ENCODE measurements around the gene CNTN1.

The CNTN1 gene

DNA sequence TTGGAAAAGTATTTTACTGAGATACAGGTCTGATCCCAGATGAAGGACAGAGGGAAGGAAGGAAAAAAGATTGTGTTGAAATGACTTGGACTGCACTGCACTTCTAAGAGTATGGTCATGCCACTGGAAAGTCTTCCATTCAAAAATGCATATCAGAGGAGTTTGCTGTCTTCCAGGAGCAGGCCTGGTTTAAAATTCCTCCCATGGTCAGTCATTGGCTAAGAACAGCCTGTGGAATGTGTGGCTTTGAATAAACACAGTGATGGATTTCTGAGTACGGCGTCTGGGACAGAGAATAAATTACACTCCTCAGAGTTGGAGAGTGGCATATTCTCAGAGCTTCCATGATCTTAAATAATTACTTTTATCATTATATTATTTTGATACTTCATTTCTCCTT is 250.1 kb downstream of the CNTN1 start:
- TF ChIP-seq SIN3A (IDR thresholded peaks at IDR 0.05; ENCODE audit: borderline replicate concordance, insufficient read depth, low read length) (no peak), FOXP2 (optimal IDR thresholded peaks at IDR 0.05; ENCODE audit: borderline replicate concordance, extremely low read depth, extremely low read length, insufficient read depth) (no peak), POLR2AphosphoS5 (IDR thresholded peaks at IDR 0.05; ENCODE audit: low read depth, low read length) (no peak), TAF1 (IDR thresholded peaks at IDR 0.05; ENCODE audit: borderline replicate concordance, insufficient read depth, low read length) (no peak), REST (IDR thresholded peaks at IDR 0.05; ENCODE audit: insufficient read depth in 1 of 2, low read depth in 2 of 2, low read length in 2 of 2) (no peak)

GRCh38 chr12:40945772-40946171 is 253.5 kb downstream of the CNTN1 start:
- TF ChIP-seq POLR2AphosphoS5 (IDR thresholded peaks at IDR 0.05; ENCODE audit: low read depth, low read length): no peak
- TF ChIP-seq REST (IDR thresholded peaks at IDR 0.05; ENCODE audit: insufficient read depth in 1 of 2, low read depth in 2 of 2, low read length in 2 of 2): no peak
- no peak for TF ChIP-seq FOXP2 (optimal IDR thresholded peaks at IDR 0.05; ENCODE audit: borderline replicate concordance, extremely low read depth, extremely low read length, insufficient read depth)
- no peak for TF ChIP-seq SIN3A (IDR thresholded peaks at IDR 0.05; ENCODE audit: borderline replicate concordance, insufficient read depth, low read length)
- TF ChIP-seq TAF1 (IDR thresholded peaks at IDR 0.05; ENCODE audit: borderline replicate concordance, insufficient read depth, low read length): no peak

DNA sequence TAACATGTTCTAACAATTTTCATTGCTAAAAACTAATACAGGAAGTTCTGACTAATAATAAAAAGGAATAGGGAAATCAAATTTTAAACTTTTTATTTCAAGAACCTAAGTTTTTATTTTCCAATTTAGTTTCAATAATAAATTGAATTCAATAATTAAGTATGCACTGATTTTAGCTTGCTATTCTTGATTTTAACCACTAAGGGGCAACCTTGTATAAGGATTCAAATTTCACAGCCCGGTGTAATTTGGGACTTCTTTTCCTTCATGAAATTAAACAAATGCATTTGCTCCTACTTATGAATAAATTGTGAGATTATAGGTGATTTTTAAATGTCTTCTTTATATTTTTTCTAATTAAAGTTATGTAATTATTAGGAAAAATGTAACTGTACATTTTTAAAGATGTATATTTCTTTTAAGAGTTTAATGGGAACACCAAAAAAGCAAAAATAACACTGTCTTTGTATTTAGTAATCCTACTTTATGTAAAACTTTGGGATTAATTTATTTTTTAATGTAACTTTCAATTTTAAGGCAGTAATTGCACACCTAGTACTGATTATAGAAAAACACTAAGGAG is 254.5 kb downstream of the CNTN1 start:
- TF ChIP-seq SIN3A (IDR thresholded peaks at IDR 0.05; ENCODE audit: borderline replicate concordance, insufficient read depth, low read length): no peak
- no peak for TF ChIP-seq FOXP2 (optimal IDR thresholded peaks at IDR 0.05; ENCODE audit: borderline replicate concordance, extremely low read depth, extremely low read length, insufficient read depth)
- TF ChIP-seq TAF1 (IDR thresholded peaks at IDR 0.05; ENCODE audit: borderline replicate concordance, insufficient read depth, low read length): no peak
- no peak for TF ChIP-seq POLR2AphosphoS5 (IDR thresholded peaks at IDR 0.05; ENCODE audit: low read depth, low read length)
- TF ChIP-seq REST (IDR thresholded peaks at IDR 0.05; ENCODE audit: insufficient read depth in 1 of 2, low read depth in 2 of 2, low read length in 2 of 2): no peak

GRCh38 chr12:40947797-40948196 is 255.6 kb downstream of the CNTN1 start:
- TF ChIP-seq TAF1 (IDR thresholded peaks at IDR 0.05; ENCODE audit: borderline replicate concordance, insufficient read depth, low read length): no peak
- no peak for TF ChIP-seq SIN3A (IDR thresholded peaks at IDR 0.05; ENCODE audit: borderline replicate concordance, insufficient read depth, low read length)
- TF ChIP-seq REST (IDR thresholded peaks at IDR 0.05; ENCODE audit: insufficient read depth in 1 of 2, low read depth in 2 of 2, low read length in 2 of 2): no peak
- TF ChIP-seq POLR2AphosphoS5 (IDR thresholded peaks at IDR 0.05; ENCODE audit: low read depth, low read length): no peak
- TF ChIP-seq FOXP2 (optimal IDR thresholded peaks at IDR 0.05; ENCODE audit: borderline replicate concordance, extremely low read depth, extremely low read length, insufficient read depth): no peak

Data from PFSK-1 (cell line).